ENCODE results near the gene ZNF91.

The ZNF91 gene

GRCh38 chr19:23439623-23440022 lies 44.4 kb upstream of the ZNF91 start:
- H3K4me3 ChIP-seq (replicated peaks; ENCODE audit: insufficient read depth, low read length) = no peak overlapping the region
- no peak for TF ChIP-seq CTCF (IDR thresholded peaks at IDR 0.05; ENCODE audit: insufficient read depth, low read length)
- TF ChIP-seq GABPA (IDR thresholded peaks at IDR 0.05; ENCODE audit: low read depth) = no peak
- no peak for TF ChIP-seq POLR2AphosphoS5 (IDR thresholded peaks at IDR 0.05; ENCODE audit: low read depth)
- no peak for TF ChIP-seq SPI1 (IDR thresholded peaks at IDR 0.05; ENCODE audit: borderline replicate concordance, low read depth)
- no peak for TF ChIP-seq REST (IDR thresholded peaks at IDR 0.05; ENCODE audit: insufficient replicate concordance, low read depth)
- DNase-seq (ENCODE audit: low read depth in 1 of 2, low spot score in 1 of 2) = no peak
- no peaks in the 10 kb centered on the region for H3K27me3 ChIP-seq (ENCODE audit: insufficient read depth, poor library complexity, severe bottlenecking)
- no peak overlapping the region for H3K27ac ChIP-seq (replicated peaks)

GRCh38 chr19:23437901-23438300 lies 42.6 kb upstream of the ZNF91 start:
- no peaks in the 10 kb centered on the region for H3K27me3 ChIP-seq (ENCODE audit: insufficient read depth, poor library complexity, severe bottlenecking)
- no peak for TF ChIP-seq POLR2AphosphoS5 (IDR thresholded peaks at IDR 0.05; ENCODE audit: low read depth)
- TF ChIP-seq REST (IDR thresholded peaks at IDR 0.05; ENCODE audit: insufficient replicate concordance, low read depth) = no peak
- no peak for TF ChIP-seq CTCF (IDR thresholded peaks at IDR 0.05; ENCODE audit: insufficient read depth, low read length)
- no peak for TF ChIP-seq GABPA (IDR thresholded peaks at IDR 0.05; ENCODE audit: low read depth)
- no peak for TF ChIP-seq SPI1 (IDR thresholded peaks at IDR 0.05; ENCODE audit: borderline replicate concordance, low read depth)
- H3K4me3 ChIP-seq (replicated peaks; ENCODE audit: insufficient read depth, low read length) = no peak overlapping the region
- DNase-seq (ENCODE audit: low read depth in 1 of 2, low spot score in 1 of 2) = no peak
- no peak overlapping the region for H3K27ac ChIP-seq (replicated peaks)

- no peak for TF ChIP-seq SPI1 (IDR thresholded peaks at IDR 0.05; ENCODE audit: borderline replicate concordance, low read depth)
- TF ChIP-seq GABPA (IDR thresholded peaks at IDR 0.05; ENCODE audit: low read depth) = no peak
- no peak for TF ChIP-seq REST (IDR thresholded peaks at IDR 0.05; ENCODE audit: insufficient replicate concordance, low read depth)
- no peak for TF ChIP-seq POLR2AphosphoS5 (IDR thresholded peaks at IDR 0.05; ENCODE audit: low read depth)
- TF ChIP-seq CTCF (IDR thresholded peaks at IDR 0.05; ENCODE audit: insufficient read depth, low read length) = no peak
- Histone ChIP-seq H3K4me3 (replicated peaks; ENCODE audit: insufficient read depth, low read length) (no peak overlapping the region), H3K27me3 (ENCODE audit: insufficient read depth, poor library complexity, severe bottlenecking) (no peaks in the 10 kb centered on the region), H3K27ac (replicated peaks) (no peak overlapping the region)
- DNase-seq (ENCODE audit: low read depth in 1 of 2, low spot score in 1 of 2) = no peak
These were observed 41.7 kb upstream of the ZNF91 start for GRCh38 chr19:23436944-23437343.
